Tibial nerve (tissue), 4 donors: ENCODE measurements around the gene ERCC1. TPM values are rescaled to one million over a fixed set of nuclear protein-coding genes. Genes with fewer than 3 reads are reported as not detected.
"Not testable (repeated sequence)": the region's sequence is repeated elsewhere in the genome, so short reads cannot be mapped to it uniquely, and the experiment has no call there.

Source experiments
- DNase-seq, 2 donors: peaks; one replicate each; pipeline ENCODE4 v3.0.0-alpha.2; 2019; ENCODE audit warnings: low spot score in 2 of 2
- H3K27ac ChIP-seq, 4 donors: fragments of 200-600 bp; sonication (generic) in 3 of 4; one replicate each; pipeline ENCODE4 v1.5.1; 2017 to 2019; ENCODE audit warnings: mild to moderate bottlenecking in 1 of 4
- H3K27me3 ChIP-seq, 2 donors: fragments of 200-600 bp; sonication (generic) in 1 of 2; one replicate each; pipeline versions ENCODE4 v1.5.1 to v1.6.0; 2017 to 2019
- H3K36me3 ChIP-seq, 3 donors: fragments of 200-600 bp; sonication (generic); one replicate each; pipeline ENCODE4 v1.5.1; 2018 to 2019
- H3K4me1 ChIP-seq, 4 donors: fragments of 200-600 bp; sonication (generic) in 3 of 4; one replicate each; pipeline ENCODE4 v1.5.1; 2017 to 2019
- H3K4me3 ChIP-seq, 4 donors: fragments of 200-600 bp; sonication (generic) in 3 of 4; one replicate each; pipeline ENCODE4 v1.5.1; 2017 to 2019; ENCODE audit warnings: mild to moderate bottlenecking in 1 of 4, moderate library complexity in 1 of 4
- H3K9me3 ChIP-seq, 4 donors: fragments of 200-600 bp; sonication (generic) in 3 of 4; one replicate each; pipeline ENCODE4 v1.5.1; 2017 to 2019
- CTCF ChIP-seq, 5 experiments: fragments of 200-600 bp in 3 of 5; fragments of 450-650 bp in 2 of 5; sonication (generic) in 3 of 5; IDR thresholded peaks; one replicate each; pipeline ENCODE4 v1.5.1; 2016 to 2019; ENCODE audit warnings: antibody characterized with exemption in 5 of 5, mild to moderate bottlenecking in 3 of 5, moderate library complexity in 2 of 5
- EP300 ChIP-seq, 2 donors: sonication (generic); formaldehyde crosslinking; IDR thresholded peaks; one replicate each; pipeline ENCODE4 v1.6.1; 2017; ENCODE audit warnings: antibody characterized with exemption in 2 of 2, mild to moderate bottlenecking in 1 of 2
- POLR2A ChIP-seq, 2 donors: fragments of 450-650 bp; IDR thresholded peaks; one replicate each; pipeline ENCODE4 v1.6.1; 2017; ENCODE audit warnings: antibody characterized with exemption in 2 of 2, mild to moderate bottlenecking in 2 of 2, moderate library complexity in 2 of 2
- WGBS, 2 donors: methylation state at CpG; one replicate each; pipeline ENCODE4 v1.1.5; 2018; 5-methylcytosine and 5-hydroxymethylcytosine counted together
- total RNA-seq, 4 donors: library from RNA; depleted of rRNA; stranded (reverse); fragments of >200 nt; gene quantifications; one replicate each; pipeline ENCODE4 v1.1.0, GENCODE V29; 2016

Gene ERCC1
- total RNA-seq, 4 donors from 2014 or later: 95.5 to 161 (median 99.2) TPM

DNA sequence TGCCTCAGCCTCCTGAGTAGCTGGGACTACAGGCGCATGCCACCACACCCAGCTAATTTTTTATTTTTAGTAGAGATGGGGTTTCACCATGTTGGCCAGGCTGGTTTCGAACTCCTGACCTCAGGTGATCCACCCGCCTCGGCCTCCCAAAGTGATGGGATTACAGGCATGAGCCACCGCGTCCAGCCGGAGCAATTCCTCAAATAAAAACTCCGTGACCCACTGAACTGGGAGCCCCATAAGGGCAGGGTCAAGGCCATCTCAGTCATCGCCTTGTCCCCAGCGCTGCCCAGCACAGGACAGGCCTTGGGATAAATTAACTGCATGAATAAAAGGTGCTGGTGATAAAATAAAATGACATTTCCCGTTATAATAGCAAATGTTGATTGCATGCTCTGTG, 6.2 kb upstream of the ERCC1 start:
- Histone ChIP-seq H3K27ac (peak overlapping the region in 1 of 4 donors; percentile 49), H3K4me1 (peaks cover 0 to 31% (median 12%) of the 10 kb centered on the region in 4 donors)
- not testable (repeated sequence) for H3K4me3 ChIP-seq, H3K36me3 ChIP-seq, H3K27me3 ChIP-seq, H3K9me3 ChIP-seq, DNase-seq
- 73 to 74% methylated on average over 11 of the region's 11 CpGs for WGBS, 2 donors

DNA sequence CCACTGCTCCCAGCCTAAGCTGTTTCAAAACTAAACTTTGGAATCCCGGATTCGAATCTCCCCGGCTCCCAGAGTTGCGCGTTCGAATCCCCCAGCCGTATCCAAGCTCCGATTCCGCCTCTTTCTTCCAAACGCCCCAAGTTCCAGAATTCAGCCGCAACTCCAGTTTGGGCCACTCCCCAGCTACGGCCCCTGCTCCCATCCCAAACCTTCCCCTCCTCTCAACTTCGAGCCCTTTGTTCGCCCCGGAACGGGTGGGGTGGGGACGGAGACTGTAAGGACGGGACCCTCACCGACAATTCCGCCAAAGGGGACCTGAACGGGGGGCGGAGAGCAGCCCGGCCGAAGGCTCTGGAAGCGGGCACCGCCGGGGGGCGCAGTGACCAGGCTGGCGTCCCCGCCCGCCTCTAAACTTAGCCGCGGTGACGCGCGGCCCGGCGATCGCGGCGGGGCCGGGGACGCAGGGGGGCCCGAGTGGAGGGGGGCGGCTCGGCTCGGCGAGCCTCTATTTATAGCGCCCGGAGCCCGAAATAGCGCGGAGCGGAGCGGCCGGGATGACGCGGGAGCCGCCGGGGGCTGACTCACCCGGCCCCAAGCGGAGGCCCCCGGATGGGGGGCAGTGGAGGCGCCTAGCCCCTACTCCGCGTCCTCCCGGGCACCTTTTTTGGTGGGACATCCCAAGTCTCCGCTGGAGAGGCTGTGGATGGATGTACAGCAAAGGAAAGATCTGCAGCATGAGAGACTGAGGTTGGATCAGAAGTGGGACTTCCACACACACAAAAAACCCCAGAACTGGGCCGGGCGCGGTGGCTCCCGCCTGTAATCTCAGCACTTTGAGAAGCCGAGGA, 4.9 kb upstream of the ERCC1 start:
- Histone ChIP-seq H3K27me3 (no peaks in the 10 kb centered on the region), H3K36me3 (no peaks in the 10 kb centered on the region), H3K9me3 (no peaks in the 10 kb centered on the region), H3K4me3 (peak overlapping the region; percentile 16 to 52 (median 39)), H3K4me1 (peaks cover 0 to 42% (median 21%) of the 10 kb centered on the region in 4 donors), H3K27ac (peak overlapping the region; percentile 49 to 70 (median 56))
- no peak for DNase-seq
- WGBS, 2 donors: 3 to 4% methylated on average over 38 to 45 of the region's 73 CpGs
- TF ChIP-seq CTCF (IDR thresholded peaks at IDR 0.05) (peak in 4 of 5 experiments; percentile 20 to 50 (median 42)), POLR2A (IDR thresholded peaks at IDR 0.05) (no peak)

DNA sequence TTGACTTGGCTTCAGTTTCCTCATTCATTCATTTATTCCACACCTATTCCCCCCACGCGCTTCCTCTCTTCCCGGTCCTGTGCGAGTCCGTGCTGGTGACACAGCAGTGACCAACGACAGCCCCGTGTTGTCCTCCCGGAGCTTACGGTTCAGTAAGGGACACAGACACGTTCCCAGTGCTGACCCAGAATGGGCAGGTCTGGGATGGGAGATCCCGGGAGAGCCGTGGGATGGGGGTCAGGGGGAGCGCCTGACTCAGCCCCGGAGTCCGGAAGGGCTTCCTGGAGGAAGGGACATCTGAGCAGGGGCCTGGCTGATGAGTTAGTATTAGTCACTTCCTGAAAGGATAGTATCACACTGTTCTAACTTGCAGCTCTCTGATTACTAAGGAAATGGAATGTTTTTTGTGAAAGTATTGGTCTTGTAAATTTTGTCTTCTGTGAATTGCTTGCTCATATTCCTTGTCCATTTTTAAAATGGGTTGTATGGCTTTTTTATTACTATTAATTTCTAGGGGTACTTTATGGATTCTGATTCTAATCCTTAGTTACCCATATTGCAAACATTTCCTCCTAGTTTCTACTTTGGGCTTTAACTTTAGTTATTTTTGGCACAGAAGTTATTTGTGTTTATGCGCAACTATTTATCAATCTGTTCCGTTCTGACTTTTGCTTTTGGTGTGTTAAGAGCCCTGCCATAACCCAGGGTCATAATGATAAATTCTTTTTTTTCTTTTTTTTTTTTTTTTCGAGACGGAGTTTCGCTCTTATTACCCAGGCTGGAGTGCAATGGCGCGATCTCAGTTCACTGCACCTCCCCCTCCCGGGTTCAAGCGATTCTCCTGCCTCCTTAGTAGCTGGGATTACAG, 708 bp upstream of the ERCC1 start:
- WGBS, 2 donors: 7 to 10% methylated on average over 23 to 24 of the region's 24 CpGs
- H3K27ac ChIP-seq: peak overlapping the region; percentile 75 to 93 (median 88)
- TF ChIP-seq EP300 (IDR thresholded peaks at IDR 0.05) (peak in 1 of 2 donors; percentile 35), CTCF (IDR thresholded peaks at IDR 0.05) (no peak)
- H3K27me3 ChIP-seq: no peaks in the 10 kb centered on the region
- H3K4me3 ChIP-seq: peak overlapping the region; percentile 57 to 74 (median 66)
- peaks cover 0 to 65% (median 25%) of the 10 kb centered on the region in 4 donors for H3K4me1 ChIP-seq
- DNase-seq: peak in 1 of 2 donors; percentile 44
- no peaks in the 10 kb centered on the region for H3K9me3 ChIP-seq
- H3K36me3 ChIP-seq: peaks cover 0 to 28% (median 0%) of the 10 kb centered on the region in 3 donors

DNA sequence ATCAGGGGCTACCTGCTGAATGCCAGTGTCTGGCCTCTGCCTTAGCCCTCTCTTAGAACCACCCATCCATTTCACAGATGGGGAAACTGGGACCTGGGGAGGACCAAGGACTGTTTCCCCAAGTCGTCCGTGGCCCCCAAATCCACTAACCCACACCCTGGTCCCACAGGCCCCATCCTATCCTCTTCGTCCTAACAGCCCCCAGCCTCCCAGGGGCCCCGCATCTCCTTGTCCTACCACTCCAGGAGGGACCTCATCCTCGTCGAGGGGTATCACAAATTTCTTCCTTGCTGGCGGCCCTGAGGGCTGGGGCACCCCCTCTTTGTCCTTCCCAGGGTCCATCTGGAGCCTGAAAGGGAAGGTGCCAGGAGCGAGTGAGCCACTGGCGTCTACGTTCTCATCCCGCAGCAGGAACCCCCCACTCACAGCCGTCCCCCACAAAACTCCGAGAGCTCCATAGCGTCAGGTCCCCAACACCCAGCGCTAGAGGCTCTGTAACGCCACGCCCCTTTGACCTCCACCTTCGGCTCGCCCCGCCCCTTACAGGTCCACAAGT, 606 bp downstream of the ERCC1 start:
- Histone ChIP-seq H3K36me3 (peaks cover 0 to 41% (median 0%) of the 10 kb centered on the region in 3 donors), H3K9me3 (no peaks in the 10 kb centered on the region), H3K27me3 (no peaks in the 10 kb centered on the region), H3K4me1 (peaks cover 0 to 54% (median 19%) of the 10 kb centered on the region in 4 donors), H3K4me3 (peak overlapping the region; percentile 57 to 74 (median 66)), H3K27ac (peak overlapping the region; percentile 75 to 93 (median 88))
- no peak for TF ChIP-seq POLR2A (IDR thresholded peaks at IDR 0.05)
- no peak for TF ChIP-seq EP300 (IDR thresholded peaks at IDR 0.05)
- no peak for DNase-seq
- WGBS, 2 donors: 13 to 17% methylated on average over 19 to 20 of the region's 20 CpGs

DNA sequence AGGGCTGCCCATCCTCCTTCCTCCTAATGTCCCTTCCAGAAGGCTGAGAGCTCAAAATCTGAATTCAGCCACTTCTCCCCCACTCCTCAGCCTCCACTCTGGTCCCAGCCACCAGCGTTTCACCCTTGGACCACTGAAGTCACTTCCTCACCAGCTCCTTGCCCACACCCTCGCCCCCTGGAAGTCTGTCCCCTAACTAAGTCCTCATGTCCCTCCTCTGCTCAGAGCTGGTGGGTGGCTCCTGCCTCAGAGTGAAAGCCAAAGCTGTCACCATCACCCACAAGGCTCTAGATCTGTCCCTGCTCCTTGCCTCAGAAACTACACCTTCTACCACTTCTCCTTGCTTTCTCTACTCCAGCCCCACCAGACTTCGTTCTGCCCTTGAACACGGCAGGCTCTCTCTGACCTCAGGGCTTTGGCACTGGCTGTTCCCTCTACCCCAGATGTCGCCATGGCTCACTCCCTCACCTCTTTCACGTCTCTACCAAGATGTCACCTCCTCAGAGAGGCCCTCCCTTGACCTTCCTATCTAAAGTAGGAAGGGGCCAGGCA, 1.7 kb downstream of the ERCC1 start:
- 74 to 81% methylated on average over 6 of the region's 6 CpGs for WGBS, 2 donors

More for the DNA sequence above, 1.7 kb downstream of the ERCC1 start:
- H3K36me3 ChIP-seq: peaks cover 0 to 52% (median 0%) of the 10 kb centered on the region in 3 donors
- no peak overlapping the region for H3K4me3 ChIP-seq
- no peak for TF ChIP-seq EP300 (IDR thresholded peaks at IDR 0.05)
- TF ChIP-seq POLR2A (IDR thresholded peaks at IDR 0.05): no peak
- no peak for TF ChIP-seq CTCF (IDR thresholded peaks at IDR 0.05)
- H3K9me3 ChIP-seq: no peaks in the 10 kb centered on the region
- H3K4me1 ChIP-seq: peaks cover 0 to 45% (median 19%) of the 10 kb centered on the region in 4 donors
- no peak for DNase-seq
- H3K27ac ChIP-seq: peak overlapping the region in 2 of 4 donors; percentile 41 to 89
- no peaks in the 10 kb centered on the region for H3K27me3 ChIP-seq
